MM.1S (cell line): ENCODE measurements around the gene ZNF710.

Experiments
- DNase-seq: peaks from one replicate; pipeline ENCODE4 v3.0.0-alpha.2; 2015
- H2AFZ ChIP-seq: fragments of 300-600 bp; sonication (generic); 2 replicates; pipeline ENCODE4 v1.6.0; 2016; ENCODE audit warnings: antibody characterized with exemption, low read length
- H3F3A ChIP-seq: fragments of 300-600 bp; sonication (generic); 2 replicates; pipeline ENCODE4 v1.6.1; 2016; ENCODE audit warnings: mild to moderate bottlenecking, antibody characterized with exemption, low read length, moderate library complexity, mixed read lengths; ENCODE audit not compliant: insufficient read depth
- H3K27ac ChIP-seq: fragments of 300-600 bp; sonication (generic); 2 replicates; pipeline ENCODE4 v1.5.1; 2016; ENCODE audit warnings: mild to moderate bottlenecking, low read length
- H3K27me3 ChIP-seq: fragments of 300-600 bp; sonication (generic); replicated peaks from 2 replicates; pipeline ENCODE4 v1.6.0; 2016; ENCODE audit warnings: low read length; ENCODE audit not compliant: insufficient read depth
- H3K36me3 ChIP-seq: fragments of 300-600 bp; sonication (generic); replicated peaks from 2 replicates; pipeline ENCODE4 v1.6.1; 2016; ENCODE audit warnings: mild to moderate bottlenecking, low read length, mixed read lengths; ENCODE audit not compliant: insufficient read depth
- H3K4me1 ChIP-seq: fragments of 300-600 bp; sonication (generic); 2 replicates; pipeline ENCODE4 v1.6.1; 2016; ENCODE audit warnings: low read length, mixed read lengths
- H3K4me2 ChIP-seq: fragments of 300-600 bp; sonication (generic); 2 replicates; pipeline ENCODE4 v1.6.0; 2016; ENCODE audit warnings: low read depth, low read length
- H3K4me3 ChIP-seq: fragments of 300-600 bp; sonication (generic); 2 replicates; pipeline ENCODE4 v1.5.1; 2016; ENCODE audit warnings: low read length, mixed read lengths
- H3K79me2 ChIP-seq: fragments of 300-600 bp; sonication (generic); 2 replicates; pipeline ENCODE4 v1.6.1; 2016; ENCODE audit warnings: mixed run types, low read length, mixed read lengths
- H3K9ac ChIP-seq: fragments of 300-600 bp; sonication (generic); 2 replicates; pipeline ENCODE4 v1.6.1; 2016; ENCODE audit warnings: low read length, mixed read lengths
- H3K9me2 ChIP-seq: fragments of 300-600 bp; sonication (generic); replicated peaks from 2 replicates; pipeline ENCODE4 v1.6.1; 2016; ENCODE audit warnings: mild to moderate bottlenecking, low read length, mixed read lengths; ENCODE audit not compliant: insufficient read depth
- H3K9me3 ChIP-seq: fragments of 300-600 bp; sonication (generic); replicated peaks from 2 replicates; pipeline ENCODE4 v1.6.1; 2016; ENCODE audit warnings: mild to moderate bottlenecking, low read length, mixed read lengths; ENCODE audit not compliant: insufficient read depth
- H4K20me1 ChIP-seq: fragments of 300-600 bp; sonication (generic); 2 replicates; pipeline ENCODE4 v1.6.1; 2016; ENCODE audit warnings: mild to moderate bottlenecking, low read length, moderate library complexity, mixed read lengths; ENCODE audit not compliant: insufficient read depth
- CTCF ChIP-seq: fragments of 300-600 bp; sonication (generic); IDR thresholded peaks from 2 replicates; pipeline ENCODE4 v1.5.1; 2016; ENCODE audit warnings: antibody characterized with exemption, low read length, mixed read lengths
- EZH2 ChIP-seq: fragments of 300-600 bp; sonication (generic); optimal IDR thresholded peaks from 2 replicates; pipeline ENCODE3; 2017; ENCODE audit warnings: low read depth, mild to moderate bottlenecking, antibody characterized with exemption, low read length, mixed read lengths
- EZH2phosphoT487 ChIP-seq: fragments of 300-600 bp; sonication (generic); IDR thresholded peaks from 2 replicates; pipeline ENCODE4 v1.6.1; 2018; ENCODE audit warnings: antibody characterized with exemption, low read length

ZNF710 gene

GRCh38 chr15:90033006-90033405 lies 31.9 kb downstream of the ZNF710 start:
- Histone ChIP-seq H3K4me2 (no peak overlapping the region), H2AFZ (no peak overlapping the region), H3K9me3 (no peaks in the 10 kb centered on the region), H3K9me2 (no peaks in the 10 kb centered on the region), H4K20me1 (no peaks in the 10 kb centered on the region), H3K4me3 (no peak overlapping the region), H3K27ac (peak overlapping the region; percentile 90; the same call in 1 of the 2 replicates), H3K4me1 (peaks cover 48% of the 10 kb centered on the region), H3F3A (peaks cover 36% of the 10 kb centered on the region), H3K9ac (no peak overlapping the region), H3K79me2 (peaks cover 81% of the 10 kb centered on the region), H3K36me3 (no peaks in the 10 kb centered on the region), H3K27me3 (no peaks in the 10 kb centered on the region)
- DNase-seq: no peak
- TF ChIP-seq CTCF: no peak
- no peak for TF ChIP-seq EZH2phosphoT487
- TF ChIP-seq EZH2: no peak

- DNase-seq: no peak
- Histone ChIP-seq H4K20me1 (no peaks in the 10 kb centered on the region), H3K36me3 (no peaks in the 10 kb centered on the region), H3K9ac (peak overlapping the region; percentile 60), H3K9me3 (no peaks in the 10 kb centered on the region), H3K27me3 (no peaks in the 10 kb centered on the region), H3K79me2 (peaks cover 81% of the 10 kb centered on the region), H3K4me1 (peaks cover 53% of the 10 kb centered on the region), H3K4me2 (peak overlapping the region; percentile 45; the same call in 1 of the 2 replicates), H3K27ac (peak overlapping the region; percentile 90), H3K4me3 (no peak overlapping the region), H2AFZ (no peak overlapping the region), H3F3A (peaks cover 36% of the 10 kb centered on the region), H3K9me2 (no peaks in the 10 kb centered on the region)
- TF ChIP-seq CTCF (no peak), EZH2 (no peak), EZH2phosphoT487 (no peak)
Measured at GRCh38 chr15:90033448-90033847, 32.3 kb downstream of the ZNF710 start.

- Histone ChIP-seq H3K9me3 (no peaks in the 10 kb centered on the region), H3F3A (peaks cover 36% of the 10 kb centered on the region), H3K4me3 (no peak overlapping the region), H4K20me1 (no peaks in the 10 kb centered on the region), H3K4me2 (peak overlapping the region; percentile 45; the same call in 1 of the 2 replicates), H3K4me1 (peaks cover 53% of the 10 kb centered on the region), H3K27me3 (no peaks in the 10 kb centered on the region), H3K79me2 (peaks cover 79% of the 10 kb centered on the region), H3K9ac (peak overlapping the region; percentile 60; the same call in 1 of the 2 replicates), H3K9me2 (no peaks in the 10 kb centered on the region), H3K36me3 (no peaks in the 10 kb centered on the region), H3K27ac (peak overlapping the region; percentile 90), H2AFZ (no peak overlapping the region)
- DNase-seq: no peak
- TF ChIP-seq CTCF: no peak
- TF ChIP-seq EZH2phosphoT487: no peak
- TF ChIP-seq EZH2: no peak
Measured at GRCh38 chr15:90035095-90035839, 34.1 kb downstream of the ZNF710 start.
